HFFc6 (cell line): ENCODE data around the gene OTUB1. TPM values are rescaled to one million over a fixed set of nuclear protein-coding genes. Genes with fewer than 3 reads are reported as not detected.

Experiments
- DNase-seq: peaks from one replicate; pipeline ENCODE4 v3.0.0-alpha.2; 2018
- H3K27ac Mint-ChIP-seq: 2 replicates; pipeline ENCODE4 v1.8.0; 2020; ENCODE audit warnings: mild to moderate bottlenecking, mixed read lengths
- H3K27me3 Mint-ChIP-seq: 2 replicates; pipeline ENCODE4 v1.8.0; 2021; ENCODE audit warnings: mild to moderate bottlenecking, moderate library complexity, mixed read lengths; ENCODE audit not compliant: insufficient read depth
- H3K36me3 Mint-ChIP-seq: 2 replicates; pipeline ENCODE4 v1.8.0; 2021; ENCODE audit warnings: low read depth, mixed read lengths
- H3K4me1 Mint-ChIP-seq: 2 replicates; pipeline ENCODE4 v1.8.0; 2020; ENCODE audit warnings: low read depth, mixed read lengths
- H3K4me3 Mint-ChIP-seq: 2 replicates; pipeline ENCODE4 v1.8.0; 2020; ENCODE audit warnings: mild to moderate bottlenecking, moderate library complexity, mixed read lengths
- H3K9me3 Mint-ChIP-seq: 2 replicates; pipeline ENCODE4 v1.8.0; 2020; ENCODE audit warnings: mild to moderate bottlenecking, mixed read lengths
- total RNA-seq, 6 experiments: library from RNA; stranded (reverse); fragmentation: NEBNext Ultra II Directional; extraction: Animal tissue kit (Norgen Biotek cat#: 25700); gene quantifications; 2 replicates in 1 of 6; 3 replicates in 5 of 6; pipeline ENCODE4 v1.2.3, GENCODE V29; 2021
- TF ChIP-seq, protein P1 (sequence below): fragments of 200-600 bp; sonication (generic); IDR thresholded peaks from 2 replicates; pipeline ENCODE4 v1.5.0; 2021; ENCODE audit warnings: antibody characterized with exemption, mild to moderate bottlenecking

The OTUB1 gene
- total RNA-seq, 6 experiments from 2014 or later: 84.4 to 98.2 (median 90.9) TPM

DNA sequence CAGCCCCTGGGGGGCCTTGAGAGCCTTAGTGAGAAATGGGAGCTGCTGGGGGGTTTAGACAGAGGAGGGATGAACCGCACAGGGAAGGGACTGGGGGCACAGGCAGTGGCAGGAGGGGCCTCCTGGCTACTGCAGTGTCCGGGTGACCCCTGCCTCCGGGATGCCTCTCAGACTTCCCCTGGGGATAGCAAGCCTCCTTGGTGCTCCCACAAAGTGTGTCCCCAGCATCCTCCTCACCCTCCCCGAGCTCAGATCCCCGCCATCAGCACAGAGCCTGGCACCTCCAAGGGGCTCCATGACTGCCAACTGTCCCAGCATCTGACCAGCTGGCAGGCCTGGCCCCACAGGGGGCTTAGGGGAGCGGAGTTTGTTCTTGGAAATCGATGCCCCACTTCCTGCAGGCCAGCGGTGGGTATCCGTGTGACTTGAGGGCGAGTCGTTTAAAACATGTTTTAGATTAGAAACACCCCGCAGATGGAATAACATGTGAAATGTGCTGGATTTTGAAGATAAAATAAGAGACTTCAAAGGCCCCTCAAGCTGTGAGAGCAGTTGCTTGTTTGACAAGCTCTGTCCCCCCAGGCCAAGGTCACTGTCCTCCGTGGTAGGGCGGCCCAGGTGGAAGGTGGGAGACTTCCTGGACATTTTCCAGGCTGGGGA lies 36.0 kb downstream of the OTUB1 start:
- Mint-ChIP-seq H3K4me1 (peaks cover 4% of the 10 kb centered on the region; the same call in 1 of the 2 replicates), H3K4me3 (no peak overlapping the region), H3K27me3 (peaks cover 17% of the 10 kb centered on the region), H3K36me3 (no peaks in the 10 kb centered on the region), H3K27ac (no peak overlapping the region), H3K9me3 (no peaks in the 10 kb centered on the region)
- no peak for DNase-seq
- TF ChIP-seq, protein P1, sequence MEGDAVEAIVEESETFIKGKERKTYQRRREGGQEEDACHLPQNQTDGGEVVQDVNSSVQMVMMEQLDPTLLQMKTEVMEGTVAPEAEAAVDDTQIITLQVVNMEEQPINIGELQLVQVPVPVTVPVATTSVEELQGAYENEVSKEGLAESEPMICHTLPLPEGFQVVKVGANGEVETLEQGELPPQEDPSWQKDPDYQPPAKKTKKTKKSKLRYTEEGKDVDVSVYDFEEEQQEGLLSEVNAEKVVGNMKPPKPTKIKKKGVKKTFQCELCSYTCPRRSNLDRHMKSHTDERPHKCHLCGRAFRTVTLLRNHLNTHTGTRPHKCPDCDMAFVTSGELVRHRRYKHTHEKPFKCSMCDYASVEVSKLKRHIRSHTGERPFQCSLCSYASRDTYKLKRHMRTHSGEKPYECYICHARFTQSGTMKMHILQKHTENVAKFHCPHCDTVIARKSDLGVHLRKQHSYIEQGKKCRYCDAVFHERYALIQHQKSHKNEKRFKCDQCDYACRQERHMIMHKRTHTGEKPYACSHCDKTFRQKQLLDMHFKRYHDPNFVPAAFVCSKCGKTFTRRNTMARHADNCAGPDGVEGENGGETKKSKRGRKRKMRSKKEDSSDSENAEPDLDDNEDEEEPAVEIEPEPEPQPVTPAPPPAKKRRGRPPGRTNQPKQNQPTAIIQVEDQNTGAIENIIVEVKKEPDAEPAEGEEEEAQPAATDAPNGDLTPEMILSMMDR: no peak

DNA sequence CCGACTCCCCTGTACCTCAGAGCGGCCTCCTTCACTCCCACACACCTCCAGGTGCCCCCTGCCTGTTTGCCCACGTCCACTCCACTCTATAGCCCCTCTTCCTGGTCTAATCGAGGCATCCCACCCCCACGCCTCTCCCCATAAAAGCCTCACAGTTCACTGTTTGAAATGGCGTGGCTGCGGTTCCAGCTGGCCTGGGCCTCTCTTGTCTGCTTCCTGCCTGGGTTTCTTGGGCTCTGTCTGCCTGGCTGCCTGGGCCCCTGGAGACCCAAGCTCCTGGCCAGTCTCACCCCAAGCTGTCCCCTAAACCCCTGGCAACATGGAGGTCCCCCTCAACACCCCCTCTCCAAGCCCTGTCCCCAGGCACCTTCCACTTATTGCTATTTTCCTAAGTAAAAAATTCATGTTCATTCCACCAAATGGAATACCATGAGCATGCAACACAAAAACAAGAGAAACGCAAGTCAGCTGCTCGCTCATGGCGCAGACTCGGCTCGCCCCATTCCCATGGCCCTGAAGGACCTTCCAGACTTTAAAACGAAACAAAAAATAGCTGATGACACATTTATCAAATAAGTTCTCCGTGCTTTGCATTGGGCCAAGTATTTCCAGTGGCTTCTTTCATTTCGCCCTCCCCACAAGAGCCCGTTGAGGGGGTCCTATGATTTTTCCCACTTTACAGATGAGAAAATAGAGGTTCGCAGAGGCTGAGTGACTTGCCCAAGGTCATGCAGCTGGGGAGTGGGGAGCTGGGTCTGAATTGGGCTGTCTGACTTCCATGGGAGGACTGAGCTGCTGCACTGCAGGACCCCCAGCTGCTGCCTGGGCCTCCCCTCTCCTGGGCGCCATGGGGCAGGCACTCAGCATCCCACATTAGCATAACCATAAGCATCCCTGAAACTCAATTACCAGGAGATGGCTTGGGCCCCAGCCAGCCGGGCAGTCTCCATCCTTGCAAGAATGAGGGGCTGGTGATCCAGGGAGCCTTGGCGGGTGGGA lies 37.8 kb downstream of the OTUB1 start:
- DNase-seq: no peak
- TF ChIP-seq, protein P1: no peak
- no peaks in the 10 kb centered on the region for H3K36me3 Mint-ChIP-seq
- no peaks in the 10 kb centered on the region for H3K9me3 Mint-ChIP-seq
- H3K4me3 Mint-ChIP-seq: no peak overlapping the region
- peaks cover 4% of the 10 kb centered on the region; the same call in 1 of the 2 replicates for H3K4me1 Mint-ChIP-seq
- peaks cover 18% of the 10 kb centered on the region for H3K27me3 Mint-ChIP-seq
- H3K27ac Mint-ChIP-seq: no peak overlapping the region

DNA sequence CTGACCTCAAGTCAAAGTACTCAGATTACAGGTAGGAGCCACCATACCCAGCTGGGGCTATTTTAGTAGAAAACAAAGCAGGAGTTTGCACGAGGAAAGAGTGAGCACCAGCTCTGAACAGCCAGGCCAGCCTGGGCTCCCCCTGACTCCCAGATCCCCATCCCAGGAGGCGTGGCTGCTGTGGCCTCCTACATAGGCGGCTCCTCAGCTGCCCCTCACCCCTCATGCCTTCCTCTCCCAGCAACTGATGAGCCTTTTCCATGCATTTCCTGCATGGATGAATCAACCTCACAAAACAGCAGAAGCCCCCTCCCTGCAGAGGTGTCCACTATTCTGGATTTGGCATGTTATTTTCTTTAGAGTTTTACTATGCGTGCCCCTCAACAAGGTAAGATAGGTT lies 39.0 kb downstream of the OTUB1 start:
- peaks cover 4% of the 10 kb centered on the region; the same call in 1 of the 2 replicates for H3K4me1 Mint-ChIP-seq
- TF ChIP-seq, protein P1: no peak
- H3K27me3 Mint-ChIP-seq: peaks cover 18% of the 10 kb centered on the region
- no peak overlapping the region for H3K4me3 Mint-ChIP-seq
- no peaks in the 10 kb centered on the region for H3K36me3 Mint-ChIP-seq
- H3K9me3 Mint-ChIP-seq: no peaks in the 10 kb centered on the region
- no peak overlapping the region for H3K27ac Mint-ChIP-seq
- DNase-seq: no peak

DNA sequence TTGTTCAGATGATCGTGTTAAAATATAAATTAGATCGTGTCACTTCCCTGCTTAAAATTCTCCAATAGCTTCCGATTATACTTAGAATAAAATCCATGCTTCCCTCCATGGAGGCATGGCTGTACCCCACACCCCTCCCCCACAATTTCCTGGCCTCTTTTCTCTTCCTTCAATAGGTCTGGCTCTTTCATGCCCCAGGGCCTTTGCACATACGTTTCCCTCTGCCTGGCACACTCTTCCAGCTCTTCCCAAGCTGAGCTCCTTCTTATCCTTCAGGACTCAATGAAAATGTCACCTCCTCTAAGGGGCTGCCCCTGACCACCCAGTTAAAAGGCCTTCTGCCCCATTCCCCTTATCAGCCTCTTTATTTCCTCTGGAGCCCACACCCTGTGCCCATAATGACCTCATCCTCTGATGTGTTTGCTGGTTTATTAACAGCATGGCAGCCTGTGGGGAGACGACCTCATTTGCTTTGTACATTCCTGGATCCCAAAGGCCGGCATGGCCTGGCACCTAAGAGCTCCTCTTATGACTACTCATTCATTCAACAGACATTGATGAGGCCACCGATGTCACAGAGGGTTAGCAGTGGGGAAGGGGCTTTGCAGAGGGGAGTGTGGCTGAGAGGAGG lies 40.5 kb downstream of the OTUB1 start:
- Mint-ChIP-seq H3K27me3 (peaks cover 12% of the 10 kb centered on the region), H3K4me1 (peaks cover 4% of the 10 kb centered on the region; the same call in 1 of the 2 replicates), H3K27ac (no peak overlapping the region), H3K4me3 (no peak overlapping the region), H3K9me3 (no peaks in the 10 kb centered on the region), H3K36me3 (no peaks in the 10 kb centered on the region)
- DNase-seq: no peak
- TF ChIP-seq, protein P1: no peak

DNA sequence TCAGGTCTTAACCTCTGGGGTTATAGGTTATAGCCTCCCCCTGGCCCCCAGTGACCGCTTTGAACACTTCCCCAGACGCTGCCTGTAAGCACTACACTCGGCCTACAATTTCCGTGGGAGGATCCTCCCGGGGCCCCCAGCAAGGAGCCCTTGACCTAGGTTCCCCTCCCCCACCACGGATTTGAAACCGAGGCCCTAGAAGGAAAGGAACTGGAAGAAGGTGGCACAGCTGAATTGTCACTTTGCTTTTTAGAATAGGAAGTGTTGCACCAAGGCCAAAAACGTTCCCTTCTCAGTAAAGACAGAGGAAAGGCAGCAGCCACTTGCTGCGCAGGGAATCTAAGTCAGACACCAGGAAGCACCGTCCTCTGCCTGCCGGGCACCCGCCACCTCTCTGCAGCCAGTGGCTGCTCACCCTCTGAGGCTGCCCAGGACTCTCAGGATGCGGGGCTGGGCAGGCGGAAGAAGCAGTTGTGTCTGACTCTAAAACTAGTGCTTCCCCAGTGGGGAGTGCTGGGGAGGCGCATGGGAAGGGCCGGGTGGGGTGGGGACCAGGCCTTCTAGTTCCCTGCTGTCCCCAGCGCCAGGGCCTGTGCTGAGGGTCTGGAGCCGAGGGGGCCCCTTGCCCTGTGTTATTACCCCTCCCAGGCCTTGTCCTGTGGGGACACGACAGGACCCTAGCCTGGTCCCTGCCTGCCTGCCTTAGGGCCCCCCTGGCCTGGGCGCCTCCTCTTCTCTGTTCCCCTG lies 41.6 kb downstream of the OTUB1 start:
- Mint-ChIP-seq H3K9me3 (no peaks in the 10 kb centered on the region), H3K4me3 (no peak overlapping the region), H3K36me3 (no peaks in the 10 kb centered on the region), H3K4me1 (peaks cover 5% of the 10 kb centered on the region; the same call in 1 of the 2 replicates), H3K27ac (no peak overlapping the region), H3K27me3 (peaks cover 13% of the 10 kb centered on the region)
- TF ChIP-seq, protein P1: no peak
- DNase-seq: no peak
